ENCODE results near the gene MRPL48.
A peak's percentile ranks its signal among the peaks of the same experiment; 100 is the strongest.

The MRPL48 gene

GRCh38 chr11:73787643-73788558 is at the start of gene MRPL48:
TSS of gene MRPL48 (plus strand) at chr11:73787874. CDS start at chr11:73787972, 98 bp downstream.
- TF ChIP-seq CTCF (IDR thresholded peaks at IDR 0.05; ENCODE audit: control insufficient read depth, insufficient read depth, low read depth, low read length, missing control alignments): no peak
- peak; percentile 75 for DNase-seq (ENCODE audit: low read depth)

DNA sequence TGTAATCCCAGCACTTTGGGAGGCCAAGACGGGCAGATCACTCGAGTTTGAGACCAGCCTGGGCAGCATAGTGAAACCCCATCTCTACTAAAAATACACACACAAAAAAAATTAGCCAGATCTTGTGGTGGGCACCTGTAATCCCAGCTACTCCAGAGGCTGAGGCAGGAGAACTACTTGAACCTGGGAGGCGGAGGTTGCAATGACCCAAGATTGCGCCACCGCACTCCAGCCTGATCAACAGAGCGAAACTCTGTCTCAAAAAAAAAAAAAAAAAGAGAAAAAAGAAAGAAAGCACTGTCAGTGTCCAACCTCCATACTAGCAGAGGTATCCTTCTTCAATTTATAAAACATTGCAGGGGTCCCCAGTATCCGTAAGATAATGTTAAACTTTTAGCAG is 44.6 kb upstream of the MRPL48 start:
- TF ChIP-seq CTCF (IDR thresholded peaks at IDR 0.05; ENCODE audit: control insufficient read depth, insufficient read depth, low read depth, low read length, missing control alignments): no peak
- no peak overlapping the region for H3K4me3 ChIP-seq (ENCODE audit: control insufficient read depth, low read depth, low read length)
- no peak for DNase-seq (ENCODE audit: low read depth)

More at GRCh38 chr11:73787643-73788558, at the start of gene MRPL48:
- H3K4me3 ChIP-seq (ENCODE audit: control insufficient read depth, low read depth, low read length): peak within 1 kb of the TSS; percentile 90

- H3K4me3 ChIP-seq (ENCODE audit: control insufficient read depth, low read depth, low read length): no peak overlapping the region
- TF ChIP-seq CTCF (IDR thresholded peaks at IDR 0.05; ENCODE audit: control insufficient read depth, insufficient read depth, low read depth, low read length, missing control alignments): no peak
- DNase-seq (ENCODE audit: low read depth): no peak
Observed at GRCh38 chr11:73746701-73747100, 41.0 kb upstream of the MRPL48 start.

- DNase-seq (ENCODE audit: low read depth): no peak
- TF ChIP-seq CTCF (IDR thresholded peaks at IDR 0.05; ENCODE audit: control insufficient read depth, insufficient read depth, low read depth, low read length, missing control alignments): no peak
- H3K4me3 ChIP-seq (ENCODE audit: control insufficient read depth, low read depth, low read length): no peak overlapping the region
Observed at GRCh38 chr11:73747762-73748161, 39.9 kb upstream of the MRPL48 start.

- DNase-seq (ENCODE audit: low read depth): no peak
- H3K4me3 ChIP-seq (ENCODE audit: control insufficient read depth, low read depth, low read length): no peak overlapping the region
Observed at GRCh38 chr11:73748300-73748699, 39.4 kb upstream of the MRPL48 start.

GRCh38 chr11:73749118-73749517 is 38.6 kb upstream of the MRPL48 start:
- H3K4me3 ChIP-seq (ENCODE audit: control insufficient read depth, low read depth, low read length): no peak overlapping the region
- TF ChIP-seq CTCF (IDR thresholded peaks at IDR 0.05; ENCODE audit: control insufficient read depth, insufficient read depth, low read depth, low read length, missing control alignments): no peak
- DNase-seq (ENCODE audit: low read depth): no peak

More at GRCh38 chr11:73748300-73748699, 39.4 kb upstream of the MRPL48 start:
- TF ChIP-seq CTCF (IDR thresholded peaks at IDR 0.05; ENCODE audit: control insufficient read depth, insufficient read depth, low read depth, low read length, missing control alignments): no peak
